Frontal cortex (tissue), 4 donors: Measurements from ENCODE around the gene SYNGR2. TPM values are rescaled to one million over a fixed set of nuclear protein-coding genes. Genes with fewer than 3 reads are reported as not detected.

Source experiments
- DNase-seq, 2 donors: peaks; one replicate each; pipeline ENCODE4 v3.0.0; 2012; ENCODE audit warnings: low spot score in 2 of 2
- FAIRE-seq: peaks from 2 replicates; lab custom pipeline; 2012; peaks lifted over from hg19 to GRCh38; lab: Jason Lieb, UNC
- total RNA-seq: library from RNA; depleted of rRNA; stranded (reverse); fragments of >200 nt; gene quantifications from one replicate; pipeline ENCODE4 v1.2.3, GENCODE V29; 2014
- donor health status: control.
- donor health status: control.
- donor health status: control.

The SYNGR2 gene
- total RNA-seq, 1 donor from 2014 or later = 6.1 TPM

DNA sequence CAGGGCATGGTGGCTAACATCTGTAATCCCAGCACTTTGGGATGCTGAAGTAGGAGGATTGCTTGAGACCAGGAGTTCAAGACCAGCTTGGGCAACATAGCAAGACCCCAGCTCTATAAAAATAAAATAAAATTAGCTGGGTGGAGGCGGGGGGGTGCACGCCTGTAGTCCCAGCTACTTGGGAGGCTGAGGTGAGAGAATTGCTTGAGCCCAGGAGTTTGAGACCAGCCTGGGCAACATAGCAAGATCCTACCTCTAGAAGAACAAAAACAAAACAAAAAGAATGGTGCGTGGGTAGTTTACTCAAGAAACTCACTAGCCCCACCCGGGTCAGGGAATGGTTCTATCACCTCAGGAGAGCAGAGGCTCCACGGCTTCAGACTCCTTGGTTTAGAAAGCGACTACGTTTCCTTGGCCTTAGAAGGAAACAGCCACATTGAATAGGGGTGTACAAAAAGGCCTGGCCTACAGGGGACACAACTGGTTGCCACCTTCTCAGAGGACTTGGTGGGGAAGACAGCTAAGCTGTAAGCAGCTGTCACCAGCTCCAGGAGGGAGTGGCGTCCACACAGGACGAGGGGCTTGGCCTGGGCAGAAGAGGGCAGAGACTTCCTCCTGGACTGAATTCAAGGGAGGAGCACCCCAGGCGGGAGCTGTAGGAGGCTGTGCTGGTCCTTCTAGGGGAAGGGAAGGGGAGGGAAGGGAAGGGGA, 17.8 kb downstream of the SYNGR2 start:
- FAIRE-seq = no peak
- no peak for DNase-seq

DNA sequence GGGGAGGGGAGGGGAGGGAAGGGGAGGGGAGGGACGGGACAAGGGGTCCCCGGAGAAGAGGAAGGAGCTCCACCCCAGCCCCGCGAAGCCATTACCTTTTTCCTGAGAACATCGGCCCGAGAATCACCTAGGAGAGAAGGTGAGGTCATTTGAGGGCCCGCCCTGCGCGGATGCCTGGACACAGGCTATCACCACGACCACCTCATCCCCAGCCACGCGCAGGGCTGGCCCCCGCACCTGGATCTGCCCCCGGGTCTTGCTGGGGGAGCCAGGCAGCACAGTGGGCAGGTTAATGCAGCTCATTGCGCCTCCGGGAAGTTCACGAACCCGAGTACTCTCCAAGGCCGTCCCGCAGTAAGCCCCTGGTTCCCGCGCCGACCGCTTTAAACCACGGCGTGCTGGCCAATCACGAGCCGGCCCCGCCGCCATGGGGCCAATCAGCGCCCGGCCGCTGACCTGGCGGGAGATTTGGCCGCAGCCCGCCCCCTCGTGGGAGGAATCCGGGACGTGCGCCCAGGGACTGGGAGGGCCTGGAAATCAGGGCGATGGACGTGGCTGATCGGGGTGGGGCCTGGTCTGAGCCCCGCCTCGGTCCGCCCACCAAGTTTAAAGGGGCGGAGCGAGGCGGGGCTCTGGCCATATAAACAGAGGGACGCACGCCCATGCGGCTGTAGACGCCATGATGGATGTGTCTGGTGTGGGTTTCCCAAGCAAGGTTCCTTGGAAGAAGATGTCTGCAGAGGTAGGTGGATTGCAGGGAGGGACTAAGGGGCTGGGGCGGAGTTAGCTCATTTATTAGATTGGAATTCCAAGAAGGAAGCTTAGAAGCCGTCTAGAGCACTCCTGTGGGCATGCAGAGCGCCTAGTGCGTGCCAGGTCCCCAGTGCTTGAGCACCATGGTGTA, 18.6 kb downstream of the SYNGR2 start, which contains the start of the genes AFMID and TK1:
Gene AFMID, plus strand, starts transcription at position 671 of the 904 bp plus-strand sequence. Its CDS starts 9 bp downstream, at position 680.
Gene TK1, minus strand, starts transcription at position 361 of the 904 bp plus-strand sequence. Its CDS starts 58 bp downstream, at position 303.
- FAIRE-seq = no peak

DNA sequence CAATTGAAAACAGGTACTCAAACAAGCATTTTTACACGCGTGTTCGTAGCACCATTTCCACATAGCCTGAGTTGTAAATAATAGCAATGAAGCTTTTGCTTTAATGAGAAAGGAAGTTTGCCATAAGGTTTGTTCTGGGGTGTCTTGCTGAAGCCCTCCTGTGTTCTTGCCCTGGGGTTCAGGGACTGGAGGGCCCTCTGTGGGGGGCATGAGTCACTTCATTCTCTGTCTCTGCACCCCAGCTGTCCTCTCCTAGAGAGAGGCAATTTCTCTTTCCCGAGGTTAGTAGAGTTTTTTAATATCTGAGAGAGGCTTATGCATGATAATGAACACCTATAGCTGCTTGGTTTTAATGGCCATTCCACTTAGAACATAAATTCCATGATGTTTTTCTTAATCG, 28.3 kb downstream of the SYNGR2 start:
- DNase-seq (no peak), FAIRE-seq (no peak)

More for the DNA sequence above, 18.6 kb downstream of the SYNGR2 start, which contains the start of the genes AFMID and TK1:
- DNase-seq = peak; percentile 94 to 99

DNA sequence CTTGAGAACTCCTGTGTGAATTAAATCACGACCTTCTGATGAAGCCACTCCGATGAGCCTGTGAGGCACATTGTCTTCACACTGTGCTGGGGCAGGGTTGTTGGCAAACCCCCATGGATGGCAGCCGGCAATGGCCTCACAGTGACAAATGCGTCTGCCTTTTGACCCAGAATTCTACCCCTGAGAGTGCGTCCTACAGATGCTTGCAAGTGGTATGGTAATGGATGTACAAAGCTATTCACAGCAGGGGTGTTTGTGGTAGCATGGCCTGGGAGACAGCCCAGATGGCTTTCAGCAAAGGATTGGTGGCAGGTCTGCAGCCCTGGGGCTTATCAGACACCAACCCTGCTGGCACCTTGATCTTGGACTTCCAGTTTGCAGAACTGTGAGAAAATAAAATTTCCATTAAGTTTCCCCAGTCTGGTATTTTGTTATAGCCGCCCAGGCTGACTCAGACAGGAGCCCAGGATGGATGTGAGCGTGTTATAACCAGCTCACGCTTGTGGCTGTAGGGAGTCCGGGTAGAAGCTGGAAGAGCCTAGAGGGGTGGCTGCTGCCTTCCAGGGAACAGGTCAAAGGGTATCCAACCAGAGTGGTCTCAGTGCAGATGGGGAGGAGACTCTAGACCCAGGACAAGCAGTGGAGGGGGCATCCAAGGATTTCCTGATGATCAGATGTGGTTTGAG, 28.9 kb downstream of the SYNGR2 start:
- DNase-seq (no peak), FAIRE-seq (no peak)

DNA sequence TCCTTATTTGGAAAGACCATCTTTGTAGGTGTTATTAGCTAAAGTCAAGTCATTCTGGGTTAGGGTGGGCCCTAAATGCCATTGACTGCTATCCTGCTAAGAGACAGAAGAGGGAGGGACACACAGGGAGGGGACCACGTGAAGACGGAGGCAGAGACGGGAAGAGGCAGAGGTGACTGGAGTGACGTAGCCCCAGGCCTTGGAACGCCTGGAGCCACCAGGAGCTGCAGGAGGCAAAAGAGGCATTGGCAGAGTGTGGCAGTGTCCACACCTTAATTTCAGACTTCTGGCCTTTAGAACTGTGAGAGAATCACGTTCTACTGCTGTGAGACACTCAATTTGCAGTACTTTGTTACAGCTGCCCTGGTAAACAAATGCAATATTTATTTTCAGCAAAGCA, 32.1 kb downstream of the SYNGR2 start:
- DNase-seq = no peak
- FAIRE-seq = no peak

DNA sequence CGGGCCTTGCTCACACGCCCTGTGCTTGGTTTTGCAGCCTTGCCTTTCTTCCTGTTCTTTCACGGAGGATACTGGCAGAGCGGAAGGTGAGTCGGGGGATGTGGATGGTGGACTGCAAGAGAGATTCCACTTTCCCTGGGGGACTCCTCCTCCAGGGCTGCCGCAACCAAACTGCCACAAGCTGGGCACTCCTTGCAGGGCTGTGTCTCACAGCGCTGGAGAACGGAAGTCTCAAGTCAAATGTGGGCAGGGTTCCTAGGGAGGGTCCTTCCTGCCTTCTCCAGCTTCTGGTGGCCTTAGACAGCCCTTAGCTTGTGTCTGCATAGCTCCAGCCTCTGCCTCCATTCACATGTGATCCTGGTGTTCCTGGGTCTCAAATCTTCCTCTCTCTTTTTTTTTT, 34.3 kb downstream of the SYNGR2 start:
- FAIRE-seq (no peak), DNase-seq (no peak)

DNA sequence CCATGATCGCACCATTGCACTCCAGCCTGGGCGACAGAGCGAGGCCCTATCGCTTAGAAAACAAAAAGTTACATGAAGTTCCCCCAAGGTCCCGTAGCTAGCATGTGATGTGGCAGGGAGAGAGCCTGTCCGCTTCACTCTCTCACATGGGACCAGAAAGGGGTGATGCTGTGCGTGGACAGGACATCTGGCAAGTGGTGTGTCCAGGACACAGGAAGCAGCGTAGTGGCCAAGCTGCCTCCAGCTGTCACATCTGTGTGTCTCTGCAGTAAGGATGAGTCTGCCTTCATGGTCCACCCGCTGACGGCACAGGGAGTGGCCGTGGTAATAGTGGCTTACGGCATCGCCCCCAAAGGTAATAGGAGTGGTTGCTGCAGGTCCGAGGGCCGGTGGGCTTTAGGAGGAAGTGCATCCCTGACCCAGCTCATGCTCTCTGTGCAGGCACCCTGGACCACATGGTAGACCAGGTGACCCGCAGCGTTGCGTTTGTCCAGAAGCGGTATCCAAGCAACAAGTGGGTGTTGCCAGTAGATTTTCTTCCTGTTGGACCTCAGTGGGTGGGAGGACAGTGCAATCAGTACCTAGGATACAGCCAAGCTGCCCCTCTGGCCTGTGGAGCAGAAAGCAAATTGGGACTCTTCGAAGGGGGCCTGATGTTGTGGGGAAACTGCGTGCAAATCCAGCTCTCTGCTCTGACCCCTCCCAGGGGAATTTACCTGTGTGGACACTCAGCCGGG, 36.2 kb downstream of the SYNGR2 start:
- DNase-seq = no peak
- FAIRE-seq = no peak

DNA sequence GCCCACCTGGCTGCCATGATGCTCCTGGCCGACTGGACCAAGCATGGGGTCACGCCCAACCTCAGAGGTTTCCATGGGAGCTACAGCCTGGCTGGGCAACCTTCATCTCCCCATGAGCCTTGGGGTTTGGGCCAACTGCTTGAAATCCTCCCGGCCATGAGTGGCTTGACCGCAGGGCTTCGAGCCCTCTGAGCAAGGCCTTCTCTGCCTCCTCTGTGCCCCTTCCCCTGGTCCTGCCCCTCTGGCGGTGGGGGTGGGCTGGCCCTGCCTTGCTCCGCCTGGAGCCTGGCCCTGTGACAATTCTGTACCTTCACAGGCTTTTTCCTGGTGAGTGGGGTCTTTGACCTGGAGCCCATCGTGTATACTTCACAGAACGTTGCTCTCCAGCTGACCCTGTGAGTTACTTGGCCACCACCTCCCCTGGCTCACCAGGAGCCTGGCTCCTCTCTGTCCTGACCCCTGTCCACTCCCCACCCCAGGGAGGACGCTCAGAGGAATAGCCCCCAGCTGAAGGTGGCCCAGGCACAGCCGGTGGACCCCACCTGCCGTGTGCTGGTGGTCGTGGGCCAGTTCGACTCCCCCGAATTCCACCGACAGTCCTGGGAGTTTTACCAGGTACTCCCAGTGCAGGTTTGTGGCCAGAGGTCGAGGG, 36.9 kb downstream of the SYNGR2 start:
- FAIRE-seq = no peak
- no peak for DNase-seq

DNA sequence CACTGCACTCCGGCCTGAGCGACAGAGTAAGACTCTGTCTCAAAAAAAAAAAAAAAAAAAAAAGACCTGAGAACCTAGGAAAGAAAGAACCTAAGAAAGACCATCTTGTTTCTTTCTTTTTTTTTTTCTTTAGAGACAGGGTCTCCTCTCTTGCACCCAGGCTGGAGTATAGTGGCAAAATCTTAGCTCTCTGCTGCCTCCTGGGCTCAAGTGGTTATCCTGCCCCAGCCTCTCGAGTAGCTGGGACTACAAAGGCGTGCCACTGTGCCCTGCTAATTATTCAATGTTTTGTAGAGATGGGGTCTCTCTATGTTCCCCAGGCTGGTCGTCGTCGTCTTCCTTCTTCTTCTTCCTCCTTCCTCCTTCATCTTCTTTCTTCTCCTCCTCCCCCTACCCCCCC, 37.9 kb downstream of the SYNGR2 start:
- no peak for FAIRE-seq

DNA sequence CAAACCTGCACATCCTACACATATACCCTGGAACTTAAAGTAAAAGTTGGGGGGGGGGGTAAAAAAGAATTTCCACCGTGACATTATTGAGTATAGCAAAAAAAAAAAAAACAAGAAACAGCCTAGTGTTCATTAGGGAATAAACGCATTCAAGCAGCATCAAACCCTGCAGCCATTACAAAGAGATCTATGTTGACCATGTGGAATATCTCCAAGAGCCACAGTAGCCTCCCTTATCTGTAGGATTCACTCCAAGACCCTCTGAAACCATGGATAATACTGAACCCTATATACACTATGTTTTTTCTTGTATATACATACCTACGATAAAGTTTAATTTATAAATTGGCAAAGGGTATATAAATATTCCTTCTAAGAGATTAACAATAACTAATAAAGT, 40.1 kb downstream of the SYNGR2 start:
- DNase-seq = no peak
- no peak for FAIRE-seq

More for the DNA sequence above, 37.9 kb downstream of the SYNGR2 start:
- no peak for DNase-seq

DNA sequence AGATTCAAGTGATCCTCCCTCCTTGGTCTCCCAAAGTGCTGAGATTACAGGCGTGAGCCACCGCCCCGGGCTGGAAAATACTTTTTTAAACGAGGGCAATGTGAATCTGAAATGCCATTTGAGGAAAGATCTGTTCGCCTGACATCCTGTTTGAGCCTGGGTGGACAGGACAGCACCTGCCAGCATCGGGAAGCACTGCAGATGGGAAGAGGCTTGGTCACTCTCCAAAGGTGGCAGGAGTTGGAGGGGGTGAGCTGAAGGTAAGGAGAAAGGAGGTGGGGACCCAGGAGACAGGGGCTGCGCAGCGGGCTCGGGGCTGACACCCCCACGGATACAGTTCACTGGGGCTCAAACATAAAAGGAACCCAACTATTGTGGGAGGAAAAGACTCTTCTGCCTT, 41.7 kb downstream of the SYNGR2 start:
- FAIRE-seq (no peak), DNase-seq (no peak)

DNA sequence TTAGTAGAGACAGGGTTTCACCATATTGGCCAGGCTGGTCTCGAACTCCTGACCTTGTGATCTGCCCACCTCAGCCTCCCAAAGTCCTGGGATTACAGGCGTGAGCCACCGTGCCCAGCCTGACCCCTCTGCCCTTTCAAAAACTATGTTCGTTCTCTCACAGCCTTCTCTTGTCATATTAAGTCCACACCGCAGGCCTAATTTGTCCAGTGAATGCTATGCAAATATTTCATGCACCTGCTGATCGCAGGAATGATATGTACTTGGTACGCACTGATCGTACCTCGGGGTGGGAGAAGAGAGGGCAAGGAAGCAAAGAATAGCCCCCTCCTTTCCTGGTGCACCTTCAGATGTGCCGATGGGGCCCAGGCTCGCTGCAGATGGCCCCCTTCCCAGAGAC, 42.7 kb downstream of the SYNGR2 start:
- FAIRE-seq (no peak), DNase-seq (no peak)

DNA sequence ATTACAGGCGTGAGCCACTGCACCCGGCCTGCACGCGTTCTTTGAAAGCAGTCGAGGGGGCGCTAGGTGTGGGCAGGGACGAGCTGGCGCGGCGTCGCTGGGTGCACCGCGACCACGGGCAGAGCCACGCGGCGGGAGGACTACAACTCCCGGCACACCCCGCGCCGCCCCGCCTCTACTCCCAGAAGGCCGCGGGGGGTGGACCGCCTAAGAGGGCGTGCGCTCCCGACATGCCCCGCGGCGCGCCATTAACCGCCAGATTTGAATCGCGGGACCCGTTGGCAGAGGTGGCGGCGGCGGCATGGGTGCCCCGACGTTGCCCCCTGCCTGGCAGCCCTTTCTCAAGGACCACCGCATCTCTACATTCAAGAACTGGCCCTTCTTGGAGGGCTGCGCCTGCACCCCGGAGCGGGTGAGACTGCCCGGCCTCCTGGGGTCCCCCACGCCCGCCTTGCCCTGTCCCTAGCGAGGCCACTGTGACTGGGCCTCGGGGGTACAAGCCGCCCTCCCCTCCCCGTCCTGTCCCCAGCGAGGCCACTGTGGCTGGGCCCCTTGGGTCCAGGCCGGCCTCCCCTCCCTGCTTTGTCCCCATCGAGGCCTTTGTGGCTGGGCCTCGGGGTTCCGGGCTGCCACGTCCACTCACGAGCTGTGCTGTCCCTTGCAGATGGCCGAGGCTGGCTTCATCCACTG, 45.8 kb downstream of the SYNGR2 start, which contains the start of gene BIRC5:
Gene BIRC5, plus strand, starts transcription at position 238 of the 690 bp plus-strand sequence. Its CDS starts 64 bp downstream, at position 302.
- DNase-seq (peak; percentile 93 to 99), FAIRE-seq (no peak)

DNA sequence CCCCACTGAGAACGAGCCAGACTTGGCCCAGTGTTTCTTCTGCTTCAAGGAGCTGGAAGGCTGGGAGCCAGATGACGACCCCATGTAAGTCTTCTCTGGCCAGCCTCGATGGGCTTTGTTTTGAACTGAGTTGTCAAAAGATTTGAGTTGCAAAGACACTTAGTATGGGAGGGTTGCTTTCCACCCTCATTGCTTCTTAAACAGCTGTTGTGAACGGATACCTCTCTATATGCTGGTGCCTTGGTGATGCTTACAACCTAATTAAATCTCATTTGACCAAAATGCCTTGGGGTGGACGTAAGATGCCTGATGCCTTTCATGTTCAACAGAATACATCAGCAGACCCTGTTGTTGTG, 46.3 kb downstream of the SYNGR2 start:
- no peak for DNase-seq
- FAIRE-seq = no peak

DNA sequence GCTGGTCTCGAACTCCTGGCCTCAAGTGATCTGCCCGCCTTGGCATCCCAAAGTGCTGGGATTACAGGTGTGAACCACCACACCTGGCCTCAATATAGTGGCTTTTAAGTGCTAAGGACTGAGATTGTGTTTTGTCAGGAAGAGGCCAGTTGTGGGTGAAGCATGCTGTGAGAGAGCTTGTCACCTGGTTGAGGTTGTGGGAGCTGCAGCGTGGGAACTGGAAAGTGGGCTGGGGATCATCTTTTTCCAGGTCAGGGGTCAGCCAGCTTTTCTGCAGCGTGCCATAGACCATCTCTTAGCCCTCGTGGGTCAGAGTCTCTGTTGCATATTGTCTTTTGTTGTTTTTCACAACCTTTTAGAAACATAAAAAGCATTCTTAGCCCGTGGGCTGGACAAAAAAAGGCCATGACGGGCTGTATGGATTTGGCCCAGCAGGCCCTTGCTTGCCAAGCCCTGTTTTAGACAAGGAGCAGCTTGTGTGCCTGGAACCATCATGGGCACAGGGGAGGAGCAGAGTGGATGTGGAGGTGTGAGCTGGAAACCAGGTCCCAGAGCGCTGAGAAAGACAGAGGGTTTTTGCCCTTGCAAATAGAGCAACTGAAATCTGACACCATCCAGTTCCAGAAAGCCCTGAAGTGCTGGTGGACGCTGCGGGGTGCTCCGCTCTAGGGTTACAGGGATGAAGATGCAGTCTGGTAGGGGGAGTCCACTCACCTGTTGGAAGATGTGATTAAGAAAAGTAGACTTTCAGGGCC, 51.2 kb downstream of the SYNGR2 start:
- DNase-seq = no peak
- no peak for FAIRE-seq
